Measurements from ENCODE around the gene PEAR1. TPM values are rescaled to one million over a fixed set of nuclear protein-coding genes. Genes with fewer than 3 reads are reported as not detected.

Gene PEAR1
- total and polyA plus RNA-seq, 8 donors: 1.2 to 16.3 (median 2.7) TPM

DNA sequence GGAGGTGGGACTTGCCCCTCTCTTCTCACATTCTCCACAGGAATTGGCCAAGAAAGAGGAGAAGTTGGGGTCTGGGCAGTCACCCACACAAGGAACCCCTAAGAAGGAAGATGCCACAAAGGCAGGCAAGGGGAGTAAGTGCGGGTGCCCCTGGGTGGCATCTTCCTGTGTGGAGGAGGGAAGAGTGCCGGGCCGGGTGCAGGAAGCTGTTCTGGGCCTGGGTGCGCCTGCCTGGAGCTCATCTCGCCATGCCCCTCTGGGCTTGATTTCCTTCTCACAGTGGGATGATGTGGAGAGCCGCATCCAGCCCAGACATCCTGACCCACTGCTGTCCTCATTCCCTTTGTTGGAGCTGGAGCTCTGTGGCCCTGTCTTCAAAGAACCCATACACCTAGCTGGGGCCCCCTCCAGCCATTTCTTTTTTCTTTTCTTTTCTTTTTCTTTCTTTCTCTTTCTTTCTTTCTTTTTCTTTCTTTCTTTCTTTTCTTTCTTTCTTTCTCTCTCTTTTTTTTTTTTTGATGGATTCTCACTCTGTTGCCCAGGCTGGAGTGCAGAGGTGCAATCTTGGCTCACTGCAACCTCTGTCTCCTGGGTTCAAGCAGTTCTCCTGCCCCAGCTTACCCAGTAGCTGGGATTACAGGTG, 36.2 kb downstream of the PEAR1 start:
- DNase-seq: no peak
- TF ChIP-seq POLR2AphosphoS5 (IDR thresholded peaks at IDR 0.05): no peak
- no peak for TF ChIP-seq POLR2A (IDR thresholded peaks at IDR 0.05)
- TF ChIP-seq, protein P1, sequence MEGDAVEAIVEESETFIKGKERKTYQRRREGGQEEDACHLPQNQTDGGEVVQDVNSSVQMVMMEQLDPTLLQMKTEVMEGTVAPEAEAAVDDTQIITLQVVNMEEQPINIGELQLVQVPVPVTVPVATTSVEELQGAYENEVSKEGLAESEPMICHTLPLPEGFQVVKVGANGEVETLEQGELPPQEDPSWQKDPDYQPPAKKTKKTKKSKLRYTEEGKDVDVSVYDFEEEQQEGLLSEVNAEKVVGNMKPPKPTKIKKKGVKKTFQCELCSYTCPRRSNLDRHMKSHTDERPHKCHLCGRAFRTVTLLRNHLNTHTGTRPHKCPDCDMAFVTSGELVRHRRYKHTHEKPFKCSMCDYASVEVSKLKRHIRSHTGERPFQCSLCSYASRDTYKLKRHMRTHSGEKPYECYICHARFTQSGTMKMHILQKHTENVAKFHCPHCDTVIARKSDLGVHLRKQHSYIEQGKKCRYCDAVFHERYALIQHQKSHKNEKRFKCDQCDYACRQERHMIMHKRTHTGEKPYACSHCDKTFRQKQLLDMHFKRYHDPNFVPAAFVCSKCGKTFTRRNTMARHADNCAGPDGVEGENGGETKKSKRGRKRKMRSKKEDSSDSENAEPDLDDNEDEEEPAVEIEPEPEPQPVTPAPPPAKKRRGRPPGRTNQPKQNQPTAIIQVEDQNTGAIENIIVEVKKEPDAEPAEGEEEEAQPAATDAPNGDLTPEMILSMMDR (IDR thresholded peaks at IDR 0.05): no peak
- TF ChIP-seq EP300 (IDR thresholded peaks at IDR 0.05): no peak
- 49 to 69% (median 66%) methylated on average over 5 to 6 of the region's 6 CpGs for WGBS, 5 donors
- intact Hi-C loops (cut with DNase I; ENCODE audit: low total_unique reads): loop anchor here (10.0 kb wide), 1 partner anchor 145 kb away; no protein-coding TSS in a partner anchor
- Histone ChIP-seq H3K9me3 (no peaks in the 10 kb centered on the region), H3K27me3 (peaks cover 9 to 59% (median 47%) of the 10 kb centered on the region in 3 donors), H3K4me1 (peaks cover 9 to 26% (median 19%) of the 10 kb centered on the region in 4 donors), H3K4me3 (no peak overlapping the region), H3K36me3 (peaks cover 0 to 3% (median 0%) of the 10 kb centered on the region in 4 donors), H3K27ac (no peak overlapping the region)

DNA sequence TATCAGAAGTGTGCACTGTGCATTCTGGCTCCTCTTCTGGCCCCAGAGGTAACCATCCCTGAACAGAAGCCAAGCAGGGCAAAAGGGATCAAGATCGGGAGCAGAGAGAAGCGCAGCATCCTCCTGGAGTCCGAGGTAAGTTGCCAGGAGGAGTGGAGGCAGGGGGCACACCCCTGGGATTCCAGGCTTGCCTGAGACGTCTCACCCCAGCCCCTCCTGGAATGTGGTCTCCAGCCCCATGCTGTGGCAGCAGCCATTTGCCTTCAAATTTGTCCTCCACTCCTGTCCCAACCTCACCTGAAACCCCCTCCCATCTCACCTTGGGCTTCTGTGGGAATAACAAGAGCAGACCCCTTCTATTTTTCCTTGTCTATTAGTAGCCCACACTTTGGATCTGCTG, 37.0 kb downstream of the PEAR1 start:
- peaks cover 9 to 26% (median 19%) of the 10 kb centered on the region in 4 donors for H3K4me1 ChIP-seq
- peaks cover 0 to 11% (median 7%) of the 10 kb centered on the region in 4 donors for H3K36me3 ChIP-seq
- intact Hi-C loops (cut with DNase I; ENCODE audit: low total_unique reads): no loop called here
- no peaks in the 10 kb centered on the region for H3K9me3 ChIP-seq
- TF ChIP-seq, protein P1 (IDR thresholded peaks at IDR 0.05): no peak
- TF ChIP-seq POLR2A (IDR thresholded peaks at IDR 0.05) (no peak), POLR2AphosphoS5 (IDR thresholded peaks at IDR 0.05) (no peak), EP300 (IDR thresholded peaks at IDR 0.05) (no peak)
- H3K27me3 ChIP-seq: peaks cover 9 to 52% (median 39%) of the 10 kb centered on the region in 3 donors
- no peak overlapping the region for H3K27ac ChIP-seq
- no peak for DNase-seq
- 40 to 73% (median 52%) methylated on average over 4 of the region's 4 CpGs for WGBS, 5 donors
- H3K4me3 ChIP-seq: no peak overlapping the region

DNA sequence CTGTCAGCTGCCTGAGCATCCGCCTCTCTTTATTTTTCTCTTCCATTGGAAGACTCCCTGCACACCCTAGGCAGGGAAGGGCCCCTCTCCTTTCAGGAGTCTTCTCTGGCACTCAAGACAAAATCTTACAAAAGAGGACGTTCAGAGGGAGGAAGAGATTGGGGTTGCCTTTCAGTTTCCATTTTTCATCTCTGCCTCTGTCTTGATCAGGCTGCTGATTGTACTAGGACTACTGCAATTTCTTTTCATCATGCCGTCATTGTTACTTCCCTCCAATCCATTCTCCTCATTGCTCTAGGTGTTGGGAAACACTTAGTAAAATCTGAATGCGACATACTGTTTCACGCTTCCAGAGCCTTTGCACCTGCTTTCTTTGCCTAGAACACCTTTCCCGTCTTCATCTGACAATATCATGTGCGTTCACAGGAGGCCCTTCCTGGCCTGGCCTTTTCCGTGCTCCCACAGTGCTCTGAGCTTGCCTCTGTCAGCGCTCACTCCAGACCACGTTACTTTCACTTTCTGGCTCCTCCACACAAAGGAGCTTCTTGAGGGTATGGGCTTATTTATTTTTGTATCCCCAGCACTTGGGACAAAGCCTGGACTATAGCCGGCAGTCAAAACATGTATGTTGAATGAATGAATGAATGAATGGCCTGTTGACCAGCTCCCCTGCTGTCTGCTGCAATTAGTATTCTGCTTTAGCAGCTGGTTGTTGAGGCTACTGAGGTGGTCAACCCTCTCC, 37.9 kb downstream of the PEAR1 start:
- DNase-seq: no peak
- WGBS, 5 donors: 38 to 52% (median 41%) methylated on average over 11 of the region's 11 CpGs

DNA sequence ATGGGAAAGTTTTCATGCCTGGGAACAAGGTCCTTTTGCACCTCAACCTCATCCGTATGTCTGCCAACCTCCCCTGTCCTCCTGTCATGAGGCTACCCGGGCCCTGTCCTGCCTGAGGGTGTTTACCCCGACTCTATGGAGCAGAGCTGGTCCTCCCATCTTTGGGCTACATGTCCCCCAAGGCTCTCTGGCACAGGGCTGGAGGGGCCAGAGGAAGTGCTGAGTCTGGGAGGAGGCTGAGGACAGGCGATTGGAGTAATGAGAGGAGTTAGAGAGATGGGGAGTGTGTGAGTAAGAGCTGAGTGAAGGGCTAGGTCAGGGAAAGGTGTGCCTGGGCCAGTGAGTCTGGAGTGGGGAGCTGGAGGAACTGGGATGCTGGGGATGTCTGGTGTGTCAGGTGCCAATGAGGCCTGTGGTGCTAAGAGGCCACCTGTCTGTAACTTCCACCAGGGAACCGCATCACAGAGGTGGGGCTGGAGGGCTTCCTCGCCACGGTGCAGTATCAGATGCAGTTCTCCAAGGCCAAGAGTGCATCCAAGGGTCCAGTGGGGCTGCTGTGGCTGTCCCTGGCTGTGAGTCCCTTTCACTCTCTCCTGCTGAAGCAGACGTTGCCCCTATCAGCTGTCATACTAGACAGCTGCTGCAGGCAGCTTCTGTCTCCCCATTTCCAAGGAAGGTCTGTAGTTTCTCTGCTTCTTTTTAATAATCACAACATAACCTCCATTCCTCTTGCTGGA, 38.6 kb downstream of the PEAR1 start:
- intact Hi-C loops (cut with DNase I; ENCODE audit: low total_unique reads): no loop called here
- WGBS, 5 donors: 47 to 63% (median 59%) methylated on average over 8 of the region's 8 CpGs

More for the DNA sequence above, 37.9 kb downstream of the PEAR1 start:
- Histone ChIP-seq H3K4me1 (peaks cover 9 to 26% (median 19%) of the 10 kb centered on the region in 4 donors), H3K4me3 (peak overlapping the region in 1 of 4 donors; percentile 17), H3K36me3 (peaks cover 0 to 19% (median 15%) of the 10 kb centered on the region in 4 donors), H3K27ac (no peak overlapping the region), H3K9me3 (no peaks in the 10 kb centered on the region), H3K27me3 (peaks cover 9 to 43% (median 33%) of the 10 kb centered on the region in 3 donors)
- no peak for TF ChIP-seq POLR2A (IDR thresholded peaks at IDR 0.05)
- intact Hi-C loops (cut with DNase I; ENCODE audit: low total_unique reads): no loop called here

More for the DNA sequence above, 38.6 kb downstream of the PEAR1 start:
- TF ChIP-seq EP300 (IDR thresholded peaks at IDR 0.05): no peak
- TF ChIP-seq POLR2A (IDR thresholded peaks at IDR 0.05): no peak
- no peak for TF ChIP-seq POLR2AphosphoS5 (IDR thresholded peaks at IDR 0.05)
- TF ChIP-seq, protein P1 (IDR thresholded peaks at IDR 0.05): no peak
- Histone ChIP-seq H3K36me3 (peaks cover 0 to 27% (median 22%) of the 10 kb centered on the region in 4 donors), H3K4me1 (peaks cover 9 to 23% (median 17%) of the 10 kb centered on the region in 4 donors), H3K4me3 (peak overlapping the region in 1 of 4 donors; percentile 17), H3K27ac (no peak overlapping the region), H3K27me3 (peaks cover 6 to 35% (median 25%) of the 10 kb centered on the region in 3 donors), H3K9me3 (no peaks in the 10 kb centered on the region)
- DNase-seq: no peak
